HEK293T (cell line): ENCODE results near the gene ZDHHC14.

Experiments used
- BHLHE40 ChIP-seq: fragments of 450-650 bp; IDR thresholded peaks from 2 replicates; pipeline ENCODE4 v1.6.1; 2016; ENCODE audit warnings: mild to moderate bottlenecking, moderate library complexity, borderline replicate concordance
- ZNF384 ChIP-seq: fragments of 450-650 bp; IDR thresholded peaks from 2 replicates; pipeline ENCODE4 v1.6.1; 2016
- TF ChIP-seq, protein P1 (sequence below): fragments of 450-650 bp; IDR thresholded peaks from 2 replicates; pipeline ENCODE4 v1.6.1; 2016

DNA sequence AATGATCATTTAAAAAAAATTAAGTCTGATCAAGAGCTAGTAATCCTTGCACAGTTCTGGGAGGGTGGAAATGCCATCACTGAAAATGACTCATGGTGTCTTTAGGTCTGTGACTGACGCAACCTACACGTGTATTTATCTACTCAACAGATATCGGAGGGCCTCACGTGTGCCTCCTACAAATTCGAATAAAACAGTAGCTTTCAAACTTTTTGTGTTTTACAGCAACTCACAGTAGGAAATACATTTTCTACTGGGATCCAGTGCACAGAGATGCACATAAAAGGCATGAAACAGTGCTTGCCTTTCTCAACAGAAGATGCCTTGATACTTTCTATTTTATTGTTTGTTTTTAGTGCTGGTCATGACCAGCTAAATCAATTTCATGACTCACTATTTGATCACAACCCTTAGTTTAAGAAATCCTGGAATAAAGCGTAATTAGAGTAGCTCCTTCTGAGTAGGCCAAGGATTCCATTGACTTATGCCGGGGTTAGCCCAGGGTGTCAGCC lies 232.1 kb downstream of the ZDHHC14 start:
- TF ChIP-seq, protein P1, sequence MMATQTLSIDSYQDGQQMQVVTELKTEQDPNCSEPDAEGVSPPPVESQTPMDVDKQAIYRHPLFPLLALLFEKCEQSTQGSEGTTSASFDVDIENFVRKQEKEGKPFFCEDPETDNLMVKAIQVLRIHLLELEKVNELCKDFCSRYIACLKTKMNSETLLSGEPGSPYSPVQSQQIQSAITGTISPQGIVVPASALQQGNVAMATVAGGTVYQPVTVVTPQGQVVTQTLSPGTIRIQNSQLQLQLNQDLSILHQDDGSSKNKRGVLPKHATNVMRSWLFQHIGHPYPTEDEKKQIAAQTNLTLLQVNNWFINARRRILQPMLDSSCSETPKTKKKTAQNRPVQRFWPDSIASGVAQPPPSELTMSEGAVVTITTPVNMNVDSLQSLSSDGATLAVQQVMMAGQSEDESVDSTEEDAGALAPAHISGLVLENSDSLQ = no peak
- no peak for TF ChIP-seq ZNF384
- no peak for TF ChIP-seq BHLHE40
